Skeletal muscle tissue (tissue), 4 donors: ENCODE results near the gene ENDOU. TPM values are rescaled to one million over a fixed set of nuclear protein-coding genes. Genes with fewer than 3 reads are reported as not detected.
"Not testable (repeated sequence)": the region's sequence is repeated elsewhere in the genome, so short reads cannot be mapped to it uniquely, and the experiment has no call there.

Experiments used
- H3K27ac ChIP-seq: one replicate; pipeline ENCODE4 v1.7.0; 2013; ENCODE audit warnings: mild to moderate bottlenecking, low read depth, low read length, inconsistent platforms
- H3K27me3 ChIP-seq, 3 donors: one replicate each; pipeline ENCODE4 v1.7.0; 2013; ENCODE audit warnings: low read length in 3 of 3; ENCODE audit not compliant: control insufficient read depth in 3 of 3, insufficient read depth in 3 of 3
- H3K36me3 ChIP-seq, 3 donors: one replicate each; pipeline ENCODE4 v1.7.0; 2013; ENCODE audit warnings: low read length in 3 of 3; ENCODE audit not compliant: control insufficient read depth in 3 of 3, insufficient read depth in 3 of 3
- H3K4me1 ChIP-seq, 3 donors: one replicate each; pipeline ENCODE4 v1.7.0; 2013; ENCODE audit warnings: low read length in 3 of 3, mild to moderate bottlenecking in 3 of 3; ENCODE audit not compliant: control insufficient read depth in 3 of 3, insufficient read depth in 3 of 3
- H3K4me3 ChIP-seq, 3 donors: one replicate each; pipeline ENCODE4 v1.7.0; 2013; ENCODE audit warnings: low read length in 3 of 3
- H3K9ac ChIP-seq, 3 donors: one replicate each; pipeline ENCODE4 v1.7.0; 2013; ENCODE audit warnings: low read length in 3 of 3, mild to moderate bottlenecking in 3 of 3, moderate library complexity in 2 of 3, low read depth in 1 of 3
- H3K9me3 ChIP-seq, 3 donors: one replicate each; pipeline ENCODE4 v1.7.0; 2013; ENCODE audit warnings: low read length in 3 of 3; ENCODE audit not compliant: control insufficient read depth in 3 of 3
- total RNA-seq: library from RNA; depleted of rRNA; stranded (reverse); fragments of >200 nt; gene quantifications from one replicate; pipeline ENCODE4 v1.2.3, GENCODE V29; 2014
- donor health status: Osteomylitis.

Gene ENDOU
- total RNA-seq, 1 donor from 2014 or later, result 1.0 TPM

- Histone ChIP-seq H3K27ac (no peak overlapping the region), H3K4me1 (peaks cover 0 to 9% (median 3%) of the 10 kb centered on the region in 3 donors), H3K9ac (no peak overlapping the region), H3K27me3 (no peaks in the 10 kb centered on the region), H3K9me3 (no peaks in the 10 kb centered on the region), H3K36me3 (peaks cover 9 to 23% (median 16%) of the 10 kb centered on the region in 3 donors), H3K4me3 (no peak overlapping the region)
Measured at GRCh38 chr12:47700263-47700662, 25.0 kb downstream of the ENDOU start.

GRCh38 chr12:47698631-47699030 is 26.7 kb downstream of the ENDOU start:
- Histone ChIP-seq H3K27ac (no peak overlapping the region), H3K27me3 (no peaks in the 10 kb centered on the region), H3K4me1 (peaks cover 0 to 3% (median 0%) of the 10 kb centered on the region in 3 donors), H3K9me3 (no peaks in the 10 kb centered on the region), H3K9ac (no peak overlapping the region), H3K36me3 (peaks cover 9 to 28% (median 20%) of the 10 kb centered on the region in 3 donors), H3K4me3 (no peak overlapping the region)

DNA sequence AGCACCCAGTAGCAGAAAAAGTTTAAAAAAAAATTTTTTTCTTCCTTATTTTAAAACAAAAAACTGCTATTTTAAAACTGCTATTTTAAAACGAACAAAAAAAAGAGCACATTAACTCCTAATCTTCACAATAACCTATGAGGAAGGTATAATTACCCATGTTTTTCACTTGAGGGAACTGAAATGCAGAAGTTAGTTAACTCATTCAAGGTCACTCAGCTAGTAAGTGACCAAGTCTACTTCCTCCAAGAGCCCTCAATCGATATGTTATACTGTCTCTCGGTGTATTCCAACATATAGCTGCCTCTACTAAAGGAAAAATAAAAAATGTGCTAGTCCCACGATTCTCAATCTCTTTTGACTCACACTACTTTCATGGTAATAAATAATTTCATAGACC is 27.2 kb downstream of the ENDOU start:
- Histone ChIP-seq H3K4me1 (no peaks in the 10 kb centered on the region), H3K27ac (no peak overlapping the region), H3K4me3 (no peak overlapping the region), H3K9ac (no peak overlapping the region), H3K27me3 (no peaks in the 10 kb centered on the region), H3K9me3 (no peaks in the 10 kb centered on the region), H3K36me3 (peaks cover 9 to 28% (median 20%) of the 10 kb centered on the region in 3 donors)

- H3K9me3 ChIP-seq, result no peaks in the 10 kb centered on the region
- no peaks in the 10 kb centered on the region for H3K4me1 ChIP-seq
- peak overlapping the region in 1 of 3 donors; percentile 43 for H3K9ac ChIP-seq
- H3K4me3 ChIP-seq, result no peak overlapping the region
- no peak overlapping the region for H3K27ac ChIP-seq
- no peaks in the 10 kb centered on the region for H3K27me3 ChIP-seq
- H3K36me3 ChIP-seq, result peaks cover 5 to 18% (median 9%) of the 10 kb centered on the region in 3 donors
Measured at GRCh38 chr12:47689215-47689614, 36.1 kb downstream of the ENDOU start.

DNA sequence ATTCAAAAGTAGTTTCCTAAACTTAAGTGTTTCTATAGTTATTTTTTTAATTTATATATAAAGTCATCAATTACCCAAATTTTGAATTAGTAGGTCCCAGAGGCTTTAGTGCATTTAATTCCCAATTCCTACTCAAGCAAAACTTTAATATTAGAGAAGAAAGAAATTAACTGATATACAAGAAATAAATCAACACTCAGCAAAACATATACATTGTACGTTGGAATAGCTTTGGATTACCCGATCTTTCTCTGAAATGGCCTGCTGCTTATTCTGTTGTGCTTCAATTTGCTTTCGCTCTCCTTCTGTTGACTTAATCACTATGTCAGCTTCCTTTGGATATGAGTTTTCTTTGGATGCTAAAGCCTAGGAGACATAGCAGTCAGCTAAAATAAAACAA is 37.7 kb downstream of the ENDOU start:
- Histone ChIP-seq H3K9ac (no peak overlapping the region), H3K4me3 (no peak overlapping the region), H3K27me3 (no peaks in the 10 kb centered on the region), H3K36me3 (peaks cover 5 to 21% (median 9%) of the 10 kb centered on the region in 3 donors), H3K27ac (no peak overlapping the region), H3K9me3 (no peaks in the 10 kb centered on the region), H3K4me1 (no peaks in the 10 kb centered on the region)

DNA sequence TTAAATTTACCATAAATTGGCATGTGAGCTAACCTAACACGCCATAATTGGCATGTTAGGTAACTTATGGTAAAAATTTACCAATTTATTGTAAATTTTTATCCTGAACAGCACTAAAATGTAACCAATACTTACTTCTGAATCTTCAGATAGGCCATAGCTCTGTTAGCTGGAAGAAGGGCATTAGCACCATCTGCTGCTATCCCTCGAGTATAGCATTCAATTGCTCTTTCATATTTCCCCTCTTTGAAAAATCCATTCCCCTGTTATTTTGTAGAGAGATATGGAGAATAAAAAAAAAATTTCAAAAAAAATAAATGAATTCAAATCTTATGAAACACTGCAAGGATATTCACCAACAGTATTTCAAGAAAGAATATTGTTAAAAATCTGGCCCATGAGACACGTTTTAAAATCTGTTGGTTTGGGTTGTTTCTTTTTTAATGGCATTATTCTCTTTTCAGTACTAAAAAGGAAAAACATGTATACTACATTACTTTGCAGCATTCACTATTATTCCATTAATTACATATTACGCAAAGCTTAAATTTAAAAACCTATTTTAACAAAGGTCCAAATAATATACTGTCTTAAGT is 38.5 kb downstream of the ENDOU start:
- H3K9me3 ChIP-seq, result no peaks in the 10 kb centered on the region
- no peaks in the 10 kb centered on the region for H3K27me3 ChIP-seq
- no peak overlapping the region for H3K4me3 ChIP-seq
- no peak overlapping the region for H3K9ac ChIP-seq
- H3K27ac ChIP-seq, result no peak overlapping the region
- H3K4me1 ChIP-seq, result no peaks in the 10 kb centered on the region
- peaks cover 5 to 18% (median 9%) of the 10 kb centered on the region in 3 donors for H3K36me3 ChIP-seq

DNA sequence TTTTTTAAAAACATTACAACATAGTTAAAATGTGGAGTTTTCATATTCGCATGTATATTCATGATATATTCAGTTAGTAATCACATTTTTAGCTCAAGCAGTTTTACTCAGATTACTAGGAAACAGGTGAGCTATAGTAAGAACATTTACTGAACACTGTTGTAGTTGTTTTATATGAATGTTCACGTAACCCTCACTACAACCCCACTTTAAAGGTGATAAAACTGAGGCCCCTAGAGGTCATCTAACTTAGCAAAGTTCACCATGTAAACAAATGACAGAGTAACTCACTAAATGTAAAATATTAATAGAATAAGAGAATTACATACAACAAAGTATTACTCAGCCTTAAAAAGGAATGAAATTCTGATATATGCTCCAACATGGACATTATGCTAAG is 45.5 kb downstream of the ENDOU start:
- Histone ChIP-seq H3K27me3 (no peaks in the 10 kb centered on the region), H3K9me3 (no peaks in the 10 kb centered on the region), H3K27ac (no peak overlapping the region), H3K36me3 (peaks cover 0 to 18% (median 3%) of the 10 kb centered on the region in 3 donors), H3K4me1 (no peaks in the 10 kb centered on the region), H3K4me3 (no peak overlapping the region), H3K9ac (no peak overlapping the region)

- Histone ChIP-seq H3K9me3 (no peaks in the 10 kb centered on the region), H3K4me3 (no peak overlapping the region), H3K36me3 (peaks cover 0 to 18% (median 8%) of the 10 kb centered on the region in 3 donors), H3K4me1 (no peaks in the 10 kb centered on the region), H3K27ac (no peak overlapping the region), H3K9ac (no peak overlapping the region), H3K27me3 (no peaks in the 10 kb centered on the region)
Measured at GRCh38 chr12:47672068-47672467, 53.2 kb downstream of the ENDOU start.

- H3K27ac ChIP-seq, H3K9me3 ChIP-seq, H3K4me3 ChIP-seq, H3K4me1 ChIP-seq, H3K9ac ChIP-seq, H3K27me3 ChIP-seq: not testable (repeated sequence)
- H3K36me3 ChIP-seq, result peaks cover 0 to 40% (median 24%) of the 10 kb centered on the region in 3 donors
Measured at GRCh38 chr12:47667935-47668334, 57.4 kb downstream of the ENDOU start.
